RPMI8226 (cell line): ENCODE measurements around the gene ISX.

Experiments used
- DNase-seq: peaks from one replicate; pipeline ENCODE4 v3.0.0-alpha.2; 2015

Gene ISX

DNA sequence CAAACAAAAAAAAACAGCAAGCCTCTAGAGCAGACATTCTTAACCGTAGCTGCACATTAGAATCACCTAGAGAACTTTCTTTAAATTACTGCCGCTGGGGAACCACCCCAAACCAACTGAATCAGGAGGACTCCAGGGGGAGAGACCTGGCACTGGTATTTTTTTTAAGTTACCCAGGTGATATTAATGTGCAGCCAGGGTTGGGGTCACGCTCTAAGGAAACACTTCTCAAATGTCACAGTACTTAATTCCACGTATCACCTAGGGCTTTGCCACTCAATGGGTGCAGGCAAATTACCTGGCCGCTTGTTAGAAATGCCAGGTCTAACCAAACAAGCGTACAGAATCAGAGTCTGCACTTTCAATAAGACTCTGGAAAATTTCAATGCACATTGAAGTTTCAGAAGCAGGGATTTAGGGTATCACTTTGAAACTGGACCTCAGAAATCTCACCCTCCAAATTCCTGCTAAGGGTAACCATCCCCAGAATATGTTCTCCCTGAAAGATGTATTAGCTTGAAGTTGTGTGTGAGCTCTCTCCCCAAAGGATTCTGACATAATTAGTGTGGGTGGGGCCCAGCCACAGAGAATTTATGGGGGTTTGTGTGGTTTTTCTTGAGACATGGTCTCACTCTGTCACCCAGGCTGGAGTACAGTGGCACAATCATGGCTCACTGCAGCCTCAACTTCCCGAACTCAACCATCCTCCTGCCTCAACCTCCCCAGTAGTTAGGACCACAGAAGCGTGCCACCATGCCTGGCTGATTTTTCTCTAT lies 12.7 kb upstream of the ISX start:
- no peak for DNase-seq

DNA sequence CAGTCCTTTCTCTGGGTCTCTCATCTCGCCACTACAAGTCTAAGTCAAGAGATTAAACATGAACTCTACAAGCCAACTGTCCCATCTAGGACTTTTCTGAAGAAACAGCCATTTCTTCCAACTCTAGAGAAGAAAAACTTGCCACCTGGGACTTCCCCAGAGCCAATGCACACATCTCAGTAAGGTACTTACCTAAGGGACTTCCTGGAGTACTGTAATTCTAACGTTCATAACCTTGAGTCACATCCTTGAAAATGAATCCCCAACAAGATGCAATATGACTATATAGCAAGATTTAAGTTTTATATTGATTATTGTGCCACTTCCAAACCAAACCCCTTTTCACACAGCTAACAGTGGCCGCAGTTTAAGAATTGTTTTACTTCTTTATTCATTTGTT lies 11.9 kb upstream of the ISX start:
- DNase-seq = no peak

DNA sequence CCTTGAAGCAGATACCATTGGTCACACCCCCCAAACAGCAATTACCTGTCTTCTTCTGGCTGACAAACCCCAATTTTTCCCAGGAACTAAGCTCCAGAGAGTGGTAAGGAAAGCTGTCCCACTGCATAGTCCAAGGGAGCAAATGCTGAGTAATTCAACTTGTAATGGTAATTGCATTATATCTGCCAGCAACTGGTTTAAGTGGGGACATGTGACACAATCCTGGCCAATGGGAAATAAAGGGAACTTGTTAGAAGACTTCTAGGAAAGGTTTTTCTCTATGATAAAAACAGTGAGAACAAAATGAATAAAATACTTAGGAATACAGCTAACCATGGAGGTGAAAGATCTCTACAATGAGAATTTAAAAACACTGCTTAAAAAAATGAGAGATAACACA lies 9.5 kb upstream of the ISX start:
- no peak for DNase-seq

DNA sequence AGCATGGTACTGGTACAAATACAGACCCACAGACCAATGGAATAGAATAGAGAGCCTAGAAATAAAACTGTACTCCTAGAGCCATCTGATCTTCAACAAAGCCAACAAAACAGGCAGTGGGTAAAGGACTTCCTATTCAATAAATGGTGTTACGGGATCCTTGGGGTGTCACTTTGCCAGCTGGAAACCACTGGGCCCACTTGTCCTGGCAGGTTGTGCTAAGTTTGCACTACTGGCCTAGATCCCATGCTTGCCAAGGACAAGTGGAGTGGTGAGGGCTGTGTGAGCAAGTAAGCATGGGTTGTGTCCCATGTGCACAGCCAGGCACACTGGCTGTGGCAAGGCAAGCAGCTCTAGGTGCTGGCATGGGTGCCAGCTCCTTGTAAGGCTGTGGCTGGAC lies 8.8 kb upstream of the ISX start:
- no peak for DNase-seq

DNA sequence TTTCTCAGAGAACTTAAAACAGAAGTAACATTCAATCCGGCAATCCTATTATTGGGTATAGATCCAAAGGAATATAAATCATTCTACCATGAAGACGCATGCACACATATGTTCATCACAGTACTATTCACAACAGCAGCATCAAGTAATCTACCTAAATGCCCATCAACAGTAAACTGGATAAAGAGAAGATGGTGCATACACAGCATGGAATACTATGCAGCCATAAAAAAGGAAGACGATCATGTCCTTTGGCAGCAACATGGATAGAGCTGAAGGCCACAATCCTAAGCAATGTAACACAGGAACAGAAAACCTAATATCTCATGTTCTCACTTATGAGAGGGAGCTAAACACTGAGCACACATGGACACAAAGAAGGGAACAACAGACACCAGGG lies 6.3 kb upstream of the ISX start:
- DNase-seq = no peak

DNA sequence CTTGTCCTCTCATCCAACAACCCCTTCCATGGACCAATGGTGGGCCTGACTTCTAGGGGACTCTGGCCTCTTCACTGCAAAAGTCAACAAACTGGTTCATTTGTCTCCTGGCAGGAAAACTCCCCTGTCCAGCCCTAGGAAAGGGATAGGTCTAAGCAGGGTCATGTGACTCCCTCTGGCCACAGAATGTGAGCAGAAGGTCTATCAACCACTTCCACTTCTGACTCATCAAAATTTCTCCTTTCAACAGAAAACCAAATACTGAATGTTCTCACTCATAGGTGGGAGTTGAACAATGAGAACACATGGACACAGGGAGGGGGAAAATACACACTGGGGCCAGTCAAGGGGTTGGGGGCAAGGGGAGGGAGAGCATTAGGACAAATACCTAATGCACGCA lies 1.3 kb upstream of the ISX start:
- DNase-seq = peak; percentile 10

DNA sequence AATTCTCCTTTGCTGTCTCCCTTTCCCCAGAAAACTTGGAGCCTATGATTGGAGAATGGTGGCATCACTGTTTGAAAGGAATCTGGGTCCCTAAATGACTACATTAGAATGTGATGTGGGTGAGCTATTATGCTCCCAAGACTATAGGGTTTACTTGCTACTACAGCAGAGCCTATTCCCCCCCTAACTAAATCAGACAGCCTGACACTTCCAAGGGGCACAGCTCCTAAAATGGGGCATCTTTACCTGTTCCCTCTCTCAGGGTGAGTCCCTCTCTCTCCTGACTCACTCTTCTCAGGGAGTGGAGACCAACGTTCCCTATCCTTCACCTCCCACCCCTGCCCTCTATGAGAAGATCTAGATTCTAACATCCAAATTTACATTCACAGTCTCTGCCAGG lies 775 bp upstream of the ISX start:
- DNase-seq = no peak

DNA sequence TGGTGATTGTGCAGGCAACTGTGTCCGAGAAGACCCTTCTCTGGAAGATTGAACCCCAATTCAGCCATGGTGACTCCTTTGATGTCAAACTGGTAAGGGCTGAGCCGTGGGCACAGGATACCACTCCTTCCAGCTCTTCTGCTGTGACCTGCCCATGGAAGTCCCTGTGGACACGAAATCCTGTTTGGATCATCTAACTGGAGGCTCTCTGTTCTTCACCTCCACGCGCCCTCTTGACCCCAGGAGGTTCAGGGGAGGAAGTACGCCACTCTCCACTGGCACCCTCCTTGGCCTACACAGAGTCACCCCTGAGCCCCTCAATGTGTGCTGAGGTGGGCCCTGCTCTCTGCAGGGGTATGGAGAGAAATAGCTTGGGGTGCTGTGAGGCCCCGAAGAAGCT lies 810 bp downstream of the ISX start:
- no peak for DNase-seq

DNA sequence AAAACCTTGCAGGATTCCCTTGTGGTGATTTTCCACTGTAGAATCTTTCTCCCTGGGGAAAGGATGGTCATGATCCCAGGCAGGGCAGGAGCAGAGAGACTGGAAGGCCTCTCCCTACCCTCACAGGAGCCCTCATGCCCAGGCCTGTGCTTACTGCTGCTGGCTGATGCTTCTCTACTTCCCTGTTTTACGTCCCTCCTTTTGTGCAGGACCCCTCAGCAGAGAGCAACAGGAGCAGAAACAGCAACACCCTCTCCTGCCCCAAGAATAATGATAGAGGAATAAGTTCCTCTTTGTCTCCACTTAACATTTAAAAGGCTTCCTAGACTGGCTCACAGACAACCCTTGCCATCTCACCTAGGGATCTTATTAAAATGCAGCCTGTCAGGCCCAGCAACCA lies 3.6 kb downstream of the ISX start:
- DNase-seq = no peak

DNA sequence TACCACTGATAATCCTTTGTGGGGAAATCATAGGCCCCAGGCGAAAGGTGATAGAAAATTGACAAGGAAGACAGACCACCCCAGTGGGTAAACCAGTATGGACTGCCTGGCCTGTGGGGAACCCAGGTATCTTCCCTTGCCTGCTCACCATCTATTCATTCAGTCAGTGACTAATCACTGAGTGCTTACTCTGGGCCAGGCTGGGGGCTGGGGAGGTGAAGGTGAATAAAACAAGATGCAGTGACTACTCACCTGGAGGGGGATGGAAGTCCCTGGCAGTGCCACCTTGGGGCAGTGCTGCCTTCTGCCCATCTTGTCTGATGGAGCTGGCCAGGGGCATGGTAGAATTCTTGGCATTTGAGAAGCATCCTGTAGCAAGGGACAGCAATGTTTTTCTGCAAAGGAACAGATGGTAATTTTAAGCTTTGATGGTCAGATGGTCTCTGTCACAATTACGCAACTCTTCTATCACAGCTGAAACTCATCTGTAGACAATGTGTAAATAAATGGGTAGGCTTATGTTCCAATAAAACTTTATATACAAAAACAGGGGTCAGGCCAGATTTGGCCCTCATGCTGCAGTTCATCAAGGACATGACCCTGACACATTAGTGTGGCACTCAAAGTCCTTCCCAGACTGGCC lies 4.6 kb downstream of the ISX start:
- DNase-seq = no peak

DNA sequence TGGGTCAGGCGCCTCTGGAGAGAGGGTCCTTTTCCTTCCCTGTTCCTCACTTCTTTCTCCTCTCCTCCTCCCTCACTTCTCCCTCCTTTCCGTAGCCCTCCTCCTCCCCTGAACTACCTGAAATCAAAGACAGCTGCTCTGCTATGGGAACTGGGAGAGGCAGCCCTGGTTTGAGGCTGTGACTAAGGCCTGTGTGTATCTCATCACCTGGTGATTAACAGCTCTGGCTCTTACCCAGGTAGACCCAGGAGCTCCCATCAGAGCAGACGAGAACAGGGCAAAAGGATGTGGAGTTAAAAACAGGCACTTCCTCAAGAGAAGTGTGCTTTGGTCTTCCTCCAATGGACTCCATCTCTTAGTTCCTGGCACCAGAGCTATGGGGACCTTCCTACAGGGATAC lies 5.8 kb downstream of the ISX start:
- DNase-seq = no peak

DNA sequence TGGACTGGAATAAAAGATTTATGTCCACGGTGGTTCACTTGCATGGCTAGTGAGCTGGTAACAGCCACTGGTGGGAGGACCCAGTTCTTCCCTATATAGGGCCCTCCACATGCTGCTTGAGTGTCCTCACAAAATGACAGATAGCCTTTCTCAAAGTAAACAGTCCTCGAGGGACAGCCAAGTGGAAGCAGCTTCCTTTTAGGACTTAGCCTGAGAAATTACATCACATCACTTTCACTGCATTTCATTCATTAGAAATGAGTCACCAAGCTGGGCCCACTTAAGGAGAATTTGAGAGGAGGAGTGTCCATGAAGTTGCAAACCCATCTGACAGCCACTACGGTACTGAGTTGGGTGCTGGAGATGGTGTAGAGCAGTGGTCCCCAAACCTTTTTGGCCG lies 7.0 kb downstream of the ISX start:
- no peak for DNase-seq

DNA sequence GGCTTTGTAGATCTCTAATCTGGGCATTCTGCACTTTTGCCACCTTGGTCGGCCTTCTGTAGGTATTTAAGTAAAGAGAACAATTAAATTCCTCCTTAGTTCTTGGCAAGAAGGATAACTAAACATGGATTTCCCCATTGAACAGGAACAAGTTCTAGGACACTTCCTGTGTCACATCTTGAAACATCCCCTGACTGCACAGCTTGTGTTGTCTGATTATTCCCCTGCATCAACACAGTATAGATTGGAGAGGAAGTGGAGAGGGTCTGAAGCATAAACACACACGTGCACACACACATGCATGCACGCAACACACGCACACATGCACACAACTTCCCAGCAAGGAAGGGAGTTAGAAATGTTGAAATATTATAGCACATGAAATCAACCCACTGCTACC lies 8.6 kb downstream of the ISX start:
- DNase-seq = no peak

DNA sequence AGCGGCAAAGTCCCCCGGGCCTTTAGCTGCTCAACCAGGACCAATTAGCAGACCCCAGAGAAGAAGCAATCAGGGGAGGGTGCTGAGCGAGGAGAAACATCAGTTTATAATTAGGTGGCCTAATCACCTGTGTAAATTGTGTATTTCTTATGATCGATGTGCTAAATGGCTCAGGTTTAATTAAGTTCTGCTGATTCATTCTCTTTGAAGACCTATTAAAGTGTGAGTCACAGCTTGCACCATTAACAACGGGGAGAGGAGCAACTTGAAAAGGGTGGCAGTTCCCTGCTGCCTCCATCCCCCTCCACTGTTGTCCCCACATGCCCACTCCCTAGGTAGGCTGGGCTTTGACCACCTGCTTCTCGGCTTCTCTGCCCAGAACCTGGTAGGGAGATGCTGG lies 10.7 kb downstream of the ISX start:
- DNase-seq = no peak

DNA sequence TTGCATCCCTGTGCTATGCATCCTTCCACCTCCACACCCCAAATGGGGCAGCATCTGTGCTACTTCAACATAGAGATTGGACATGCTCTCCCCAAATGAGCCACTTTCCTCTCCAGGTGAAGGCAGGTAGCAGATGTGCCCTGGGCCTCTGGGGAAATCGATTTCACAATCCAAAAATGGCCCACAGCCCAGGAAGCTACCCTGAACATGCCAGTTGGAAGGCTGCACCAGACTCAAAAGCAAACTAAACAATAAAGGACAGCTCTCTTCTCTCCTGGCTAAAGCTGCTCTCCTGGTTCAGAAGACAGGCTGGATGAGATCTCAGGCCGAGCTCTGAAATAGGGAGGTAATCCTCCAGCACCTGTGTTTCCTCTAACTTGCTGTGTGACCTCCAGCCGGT lies 19.7 kb downstream of the ISX start:
- no peak for DNase-seq

DNA sequence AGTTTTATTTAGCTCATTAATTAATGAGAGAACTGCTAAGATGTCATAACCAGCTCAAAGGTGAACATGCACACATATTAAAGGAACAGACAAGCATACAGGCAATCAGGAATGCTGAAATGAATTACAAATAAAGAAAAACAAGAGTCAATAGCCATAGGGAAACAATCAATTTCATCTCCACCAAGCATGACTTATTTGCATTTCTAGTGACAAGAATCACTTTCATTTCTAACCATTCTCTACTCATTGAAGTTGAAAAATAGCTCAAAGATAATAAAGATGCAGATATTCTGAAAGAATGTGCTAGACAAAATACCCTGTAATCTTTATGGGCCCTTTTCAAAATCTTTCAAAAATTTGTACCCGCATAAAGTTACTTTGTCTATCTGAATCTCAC lies 23.2 kb downstream of the ISX start:
- DNase-seq = no peak

DNA sequence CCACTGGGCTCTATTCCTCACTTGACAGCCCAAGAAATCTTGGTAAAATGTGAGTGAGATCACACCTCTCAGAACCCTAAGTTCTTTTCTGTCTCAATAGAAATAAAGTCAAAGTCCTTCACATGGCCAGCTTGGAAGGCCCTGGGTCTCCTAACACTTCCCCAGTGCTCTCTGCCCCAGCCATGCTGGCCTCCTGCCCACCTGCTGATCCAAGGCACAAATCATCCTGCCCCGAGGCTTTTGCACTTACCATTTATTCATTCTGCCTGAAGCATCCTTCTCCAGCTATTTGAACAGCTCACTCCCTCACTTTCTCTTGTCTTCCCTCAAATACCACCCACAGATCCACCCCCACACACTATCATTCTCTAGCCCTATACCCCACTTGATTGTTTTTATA lies 26.4 kb downstream of the ISX start:
- no peak for DNase-seq

DNA sequence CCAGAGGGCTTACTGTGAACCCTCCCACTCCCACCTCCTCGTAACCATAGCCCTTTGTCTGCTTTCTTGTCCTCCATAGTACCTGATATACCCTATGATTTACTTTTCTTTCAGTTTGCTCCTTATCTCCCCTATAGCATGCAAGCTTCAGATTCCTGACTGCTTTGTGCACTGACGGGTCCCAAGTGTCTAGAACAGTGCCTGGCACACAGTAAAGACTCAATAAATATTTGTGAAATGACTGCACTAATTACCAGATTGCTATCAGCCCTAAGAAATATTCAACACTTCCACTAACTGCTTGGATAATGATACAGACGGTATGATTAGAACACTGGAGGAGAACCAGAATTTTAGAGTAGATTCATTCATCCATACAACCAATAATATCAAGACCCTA lies 33.0 kb downstream of the ISX start:
- DNase-seq = no peak

DNA sequence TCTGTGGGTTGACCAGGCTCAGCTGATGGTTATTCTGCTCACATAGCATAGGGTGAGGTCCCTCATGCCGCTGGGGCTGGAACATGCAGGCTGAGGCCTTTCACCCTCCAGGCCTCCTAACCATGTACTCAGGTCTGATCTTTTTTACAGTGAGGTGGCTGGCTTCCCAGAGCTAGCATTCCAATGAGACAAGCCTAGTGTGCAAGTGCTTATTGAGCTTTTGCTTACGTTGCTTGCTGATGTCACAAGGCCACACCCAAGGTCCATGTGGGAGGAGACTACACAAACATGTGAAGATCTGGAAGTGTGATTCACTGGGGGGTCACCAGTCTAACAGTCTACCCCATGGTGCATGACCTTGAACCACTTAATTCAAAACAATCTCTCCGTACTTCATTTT lies 33.9 kb downstream of the ISX start:
- DNase-seq = no peak

DNA sequence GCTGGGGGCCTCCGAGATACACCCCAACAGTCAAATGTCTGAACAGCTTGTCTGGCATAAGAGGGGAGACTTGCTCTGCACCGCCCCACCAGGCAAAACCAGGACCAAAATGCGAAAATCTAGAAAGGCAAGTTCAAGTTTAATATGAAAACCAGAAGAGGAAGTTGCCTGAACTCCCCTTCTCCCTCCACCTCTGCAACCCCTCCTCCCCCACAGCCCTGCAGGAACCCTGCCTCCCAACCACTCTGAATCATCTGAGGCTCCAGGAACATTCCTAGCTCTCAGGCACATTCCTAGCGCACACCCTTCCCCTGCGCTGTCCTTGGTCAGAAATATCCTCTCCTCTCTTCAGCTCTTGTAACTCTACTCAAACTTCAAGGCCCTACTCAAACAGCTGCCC lies 36.7 kb downstream of the ISX start:
- peak; percentile 20 for DNase-seq

DNA sequence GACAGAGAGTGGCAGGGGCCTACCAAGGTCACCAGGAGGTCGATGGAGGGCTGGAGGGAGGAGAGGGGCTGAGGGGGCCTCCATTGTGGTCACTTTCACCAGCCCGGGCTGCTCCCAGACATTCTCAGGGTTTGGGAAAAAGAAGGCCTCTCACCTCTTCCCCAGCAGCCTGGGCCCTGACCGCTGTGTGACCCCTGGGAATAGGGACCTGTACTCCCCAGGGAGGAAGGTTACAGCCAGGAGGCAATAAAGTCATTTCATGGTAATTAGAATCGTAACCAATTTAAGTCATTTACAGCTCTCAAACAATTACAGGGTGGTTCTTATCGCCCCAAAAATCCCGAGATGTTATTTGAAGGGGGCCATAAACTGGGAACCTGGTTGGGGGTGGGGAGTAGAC lies 37.8 kb downstream of the ISX start:
- no peak for DNase-seq

DNA sequence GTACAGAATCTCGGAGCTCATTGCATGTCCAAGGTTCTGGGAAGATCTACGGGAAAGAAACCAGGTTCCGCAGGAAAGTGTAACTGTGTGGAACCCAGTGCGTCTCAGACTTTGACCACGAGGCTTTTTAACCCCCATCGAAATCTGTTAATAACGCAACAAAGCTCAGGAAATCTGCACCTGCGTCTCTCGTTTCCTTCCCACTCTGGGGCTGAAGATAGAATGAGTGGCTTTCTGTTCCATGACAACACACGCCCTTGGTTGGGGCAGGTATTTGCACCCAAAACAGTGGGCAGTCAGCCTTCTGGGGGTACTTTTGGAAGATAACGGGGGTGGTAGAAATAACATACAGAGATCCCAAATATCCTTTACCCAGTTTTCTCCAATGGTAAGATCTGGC lies 38.5 kb downstream of the ISX start:
- no peak for DNase-seq

DNA sequence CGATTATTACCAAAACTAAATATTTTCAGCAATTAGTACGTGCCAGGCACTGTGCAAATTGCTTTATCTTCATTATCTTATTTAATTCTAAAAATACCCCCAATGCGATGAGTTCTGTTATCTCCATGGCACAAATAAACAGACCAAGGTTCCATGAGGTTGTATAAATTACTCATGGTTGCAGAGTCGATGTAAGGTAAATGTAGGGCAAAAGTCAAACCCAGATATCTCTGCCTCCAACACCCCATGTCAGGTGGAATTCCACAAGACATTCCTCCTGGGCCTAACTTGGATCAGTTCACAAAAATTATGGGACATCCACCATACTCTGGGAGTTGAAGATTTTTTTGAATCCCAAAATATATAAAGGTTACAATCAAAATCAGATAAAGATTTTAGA lies 43.7 kb downstream of the ISX start:
- DNase-seq = no peak

DNA sequence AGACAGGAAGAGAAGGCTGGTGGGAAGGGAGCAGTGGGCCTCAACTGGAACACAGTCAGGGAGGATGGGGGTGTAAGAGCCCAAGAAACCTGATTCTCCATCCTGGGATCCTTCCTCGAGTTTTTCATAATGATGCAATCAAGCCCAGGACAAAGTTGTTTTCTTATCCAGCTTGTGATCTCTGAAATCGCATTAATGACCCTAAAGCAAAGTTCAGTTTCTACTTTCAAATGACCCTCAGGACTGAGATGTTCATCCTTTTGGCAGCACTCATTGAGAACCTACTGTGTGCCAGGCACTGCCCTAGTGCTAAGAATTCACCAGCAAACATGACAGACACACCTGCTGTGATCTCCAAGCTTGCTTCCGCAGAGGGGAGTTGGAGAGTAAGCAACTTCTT lies 45.3 kb downstream of the ISX start:
- DNase-seq = no peak

DNA sequence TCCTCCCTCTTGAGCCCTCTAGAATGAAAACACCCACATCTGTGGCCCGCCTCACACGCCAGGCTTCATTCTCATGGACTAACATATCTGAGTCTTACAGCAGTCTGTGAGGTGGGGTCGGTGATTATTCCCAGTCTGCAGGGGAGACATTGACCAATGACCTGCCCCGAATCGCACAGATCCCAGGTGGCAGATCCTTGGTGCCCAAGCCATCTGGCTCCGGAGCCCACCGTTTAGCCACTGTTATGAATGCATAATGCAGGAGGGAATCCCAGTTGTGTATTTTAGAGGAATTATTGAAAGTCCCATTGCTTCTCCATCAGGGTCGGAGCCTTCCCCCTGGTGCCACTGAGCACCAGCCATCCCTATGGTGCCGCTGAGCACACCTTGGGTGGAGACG lies 47.4 kb downstream of the ISX start:
- no peak for DNase-seq
